ENCODE results near the gene NEU2.

NEU2 gene

DNA sequence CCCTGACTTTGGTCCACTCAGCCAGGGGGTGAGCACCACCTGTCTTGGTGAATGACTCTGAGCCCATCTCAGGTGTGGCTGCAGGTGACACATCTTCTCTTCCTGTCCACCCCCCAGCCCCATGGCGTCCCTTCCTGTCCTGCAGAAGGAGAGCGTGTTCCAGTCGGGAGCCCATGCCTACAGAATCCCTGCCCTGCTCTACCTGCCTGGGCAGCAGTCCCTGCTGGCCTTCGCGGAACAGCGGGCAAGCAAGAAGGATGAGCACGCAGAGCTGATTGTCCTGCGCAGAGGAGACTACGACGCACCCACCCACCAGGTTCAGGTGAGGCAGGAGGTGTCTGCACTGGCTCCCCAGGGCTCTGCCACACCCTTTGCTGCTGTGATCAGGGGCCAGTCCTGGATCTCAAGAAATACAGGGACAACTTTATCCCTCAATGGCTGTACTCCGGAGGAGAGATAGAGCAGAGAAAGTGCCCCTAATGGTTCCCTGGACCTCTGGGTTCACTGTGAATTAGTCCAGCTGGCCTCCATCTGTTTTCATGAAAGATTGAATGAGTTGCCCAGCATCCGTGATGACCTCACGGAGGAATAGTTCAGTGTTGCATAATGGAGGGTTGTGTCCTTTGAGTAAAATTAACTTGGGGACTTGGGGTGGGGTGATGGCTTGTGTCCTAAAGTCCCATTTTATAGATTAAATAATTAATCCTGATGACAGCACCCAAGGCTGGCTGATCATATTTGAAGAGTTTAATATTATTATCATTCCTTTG lies at the start of gene NEU2:
Gene NEU2 (plus strand): TSS at position 122 of the 770 bp plus-strand sequence. CDS start 0 bp downstream, at position 122.
- no peak within 1 kb of the TSS for H3K4me3 ChIP-seq (ENCODE audit: low read depth, low read length)
- DNase-seq (ENCODE audit: low read depth) = no peak
- TF ChIP-seq, protein P1, sequence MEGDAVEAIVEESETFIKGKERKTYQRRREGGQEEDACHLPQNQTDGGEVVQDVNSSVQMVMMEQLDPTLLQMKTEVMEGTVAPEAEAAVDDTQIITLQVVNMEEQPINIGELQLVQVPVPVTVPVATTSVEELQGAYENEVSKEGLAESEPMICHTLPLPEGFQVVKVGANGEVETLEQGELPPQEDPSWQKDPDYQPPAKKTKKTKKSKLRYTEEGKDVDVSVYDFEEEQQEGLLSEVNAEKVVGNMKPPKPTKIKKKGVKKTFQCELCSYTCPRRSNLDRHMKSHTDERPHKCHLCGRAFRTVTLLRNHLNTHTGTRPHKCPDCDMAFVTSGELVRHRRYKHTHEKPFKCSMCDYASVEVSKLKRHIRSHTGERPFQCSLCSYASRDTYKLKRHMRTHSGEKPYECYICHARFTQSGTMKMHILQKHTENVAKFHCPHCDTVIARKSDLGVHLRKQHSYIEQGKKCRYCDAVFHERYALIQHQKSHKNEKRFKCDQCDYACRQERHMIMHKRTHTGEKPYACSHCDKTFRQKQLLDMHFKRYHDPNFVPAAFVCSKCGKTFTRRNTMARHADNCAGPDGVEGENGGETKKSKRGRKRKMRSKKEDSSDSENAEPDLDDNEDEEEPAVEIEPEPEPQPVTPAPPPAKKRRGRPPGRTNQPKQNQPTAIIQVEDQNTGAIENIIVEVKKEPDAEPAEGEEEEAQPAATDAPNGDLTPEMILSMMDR (conservative IDR thresholded peaks at IDR 0.05; ENCODE audit: low read depth, low read length) = no peak

- DNase-seq (ENCODE audit: low read depth) = no peak
- TF ChIP-seq, protein P1 (conservative IDR thresholded peaks at IDR 0.05; ENCODE audit: low read depth, low read length) = no peak
- H3K4me3 ChIP-seq (ENCODE audit: low read depth, low read length) = no peak overlapping the region
Observed at GRCh38 chr2:232982926-232983668, 49.4 kb upstream of the NEU2 start.

GRCh38 chr2:232983669-232984140 lies 48.8 kb upstream of the NEU2 start:
- no peak for DNase-seq (ENCODE audit: low read depth)
- TF ChIP-seq, protein P1 (conservative IDR thresholded peaks at IDR 0.05; ENCODE audit: low read depth, low read length) = no peak
- H3K4me3 ChIP-seq (ENCODE audit: low read depth, low read length) = no peak overlapping the region

GRCh38 chr2:232984451-232985207 lies 47.8 kb upstream of the NEU2 start:
- TF ChIP-seq, protein P1 (conservative IDR thresholded peaks at IDR 0.05; ENCODE audit: low read depth, low read length) = no peak
- H3K4me3 ChIP-seq (ENCODE audit: low read depth, low read length) = no peak overlapping the region
- DNase-seq (ENCODE audit: low read depth) = no peak

DNA sequence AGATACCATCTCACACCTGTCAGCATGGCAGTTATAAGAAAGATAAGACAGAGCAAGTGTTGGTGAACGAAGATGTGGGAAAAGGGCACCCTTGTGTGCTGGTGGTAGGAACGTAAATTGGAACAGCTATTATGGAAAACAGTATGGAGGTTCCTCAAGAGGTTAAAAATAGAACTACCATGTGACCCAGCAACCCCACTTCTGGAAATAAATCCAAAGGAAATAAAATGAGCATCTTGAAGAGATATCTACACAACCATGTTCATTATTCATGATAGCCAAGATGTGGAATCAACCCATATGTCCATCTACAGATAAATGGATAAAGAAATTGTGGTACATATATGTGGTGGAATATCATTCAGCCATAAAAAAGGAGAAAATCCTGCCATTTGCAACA lies 46.3 kb upstream of the NEU2 start:
- DNase-seq (ENCODE audit: low read depth) = no peak
- TF ChIP-seq, protein P1 (conservative IDR thresholded peaks at IDR 0.05; ENCODE audit: low read depth, low read length) = no peak
- H3K4me3 ChIP-seq (ENCODE audit: low read depth, low read length) = no peak overlapping the region

GRCh38 chr2:232993231-232993821 lies 39.1 kb upstream of the NEU2 start:
- DNase-seq (ENCODE audit: low read depth) = no peak
- TF ChIP-seq, protein P1 (conservative IDR thresholded peaks at IDR 0.05; ENCODE audit: low read depth, low read length) = no peak
- no peak overlapping the region for H3K4me3 ChIP-seq (ENCODE audit: low read depth, low read length)

All from choroid plexus epithelial cell (primary cell).